Activated effector memory CD4-positive, alpha-beta T cell treated with Interleukin-2 at 50 U/mL for 16 hours (primary cell): ENCODE results near the gene SENP3.
"Not testable (repeated sequence)": the region's sequence is repeated elsewhere in the genome, so short reads cannot be mapped to it uniquely, and the experiment has no call there.

Experiments
- DNase-seq: peaks from one replicate; pipeline ENCODE4 v3.0.0-alpha.2; 2020

Gene SENP3

DNA sequence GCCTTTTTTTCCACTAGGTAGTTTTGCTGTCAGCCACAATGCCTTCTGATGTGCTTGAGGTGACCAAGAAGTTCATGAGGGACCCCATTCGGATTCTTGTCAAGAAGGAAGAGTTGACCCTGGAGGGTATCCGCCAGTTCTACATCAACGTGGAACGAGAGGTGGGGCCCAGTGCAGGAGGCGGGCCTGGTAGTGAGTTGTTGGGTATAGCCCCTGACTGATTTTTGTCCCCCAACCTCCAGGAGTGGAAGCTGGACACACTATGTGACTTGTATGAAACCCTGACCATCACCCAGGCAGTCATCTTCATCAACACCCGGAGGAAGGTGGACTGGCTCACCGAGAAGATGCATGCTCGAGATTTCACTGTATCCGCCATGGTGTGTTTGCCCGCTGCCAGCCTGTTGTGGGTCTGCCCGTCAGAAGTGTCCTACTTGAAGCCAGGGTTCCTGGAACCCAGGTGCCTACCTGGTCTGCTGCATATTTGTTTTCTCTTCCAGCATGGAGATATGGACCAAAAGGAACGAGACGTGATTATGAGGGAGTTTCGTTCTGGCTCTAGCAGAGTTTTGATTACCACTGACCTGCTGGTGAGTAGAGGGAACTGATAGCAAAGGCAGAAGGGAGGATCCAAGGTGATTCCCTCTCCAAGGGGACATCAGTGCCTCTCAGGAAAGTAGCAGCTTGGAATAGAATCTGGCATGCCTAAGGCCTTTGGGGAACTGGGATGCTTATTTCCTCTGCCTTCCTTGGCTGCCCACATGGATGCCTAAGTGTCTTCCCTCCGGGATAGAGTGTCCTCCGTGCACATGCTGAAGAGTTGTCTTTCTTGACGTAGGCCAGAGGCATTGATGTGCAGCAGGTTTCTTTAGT, 15.8 kb downstream of the SENP3 start:
- DNase-seq = no peak

DNA sequence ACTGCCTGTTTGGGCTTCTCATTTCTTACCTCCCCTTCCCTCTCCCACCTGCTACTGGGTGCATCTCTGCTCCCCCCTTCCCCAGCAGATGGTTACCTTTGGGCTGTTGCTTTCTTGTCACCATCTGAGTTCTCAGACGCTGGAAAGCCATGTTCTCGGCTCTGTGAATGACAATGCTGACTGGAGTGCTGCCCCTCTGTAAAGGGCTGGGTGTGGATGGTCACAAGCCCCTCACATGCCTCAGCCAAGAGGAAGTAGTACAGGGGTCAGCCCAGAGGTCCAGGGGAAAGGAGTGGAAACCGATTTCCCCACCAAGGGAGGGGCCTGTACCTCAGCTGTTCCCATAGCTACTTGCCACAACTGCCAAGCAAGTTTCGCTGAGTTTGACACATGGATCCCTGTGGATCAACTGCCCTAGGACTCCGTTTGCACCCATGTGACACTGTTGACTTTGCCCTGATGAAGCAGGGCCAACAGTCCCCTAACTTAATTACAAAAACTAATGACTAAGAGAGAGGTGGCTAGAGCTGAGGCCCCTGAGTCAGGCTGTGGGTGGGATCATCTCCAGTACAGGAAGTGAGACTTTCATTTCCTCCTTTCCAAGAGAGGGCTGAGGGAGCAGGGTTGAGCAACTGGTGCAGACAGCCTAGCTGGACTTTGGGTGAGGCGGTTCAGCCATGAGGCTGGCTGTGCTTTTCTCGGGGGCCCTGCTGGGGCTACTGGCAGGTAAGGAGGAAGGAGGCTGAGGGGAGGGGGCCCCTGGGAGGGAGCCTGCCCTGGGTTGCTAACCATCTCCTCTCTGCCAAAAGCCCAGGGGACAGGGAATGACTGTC, 17.5 kb downstream of the SENP3 start, which contains the start of gene CD68:
TSS of gene CD68 (plus strand) at position 638 of the 833 bp plus-strand sequence. CDS start at position 678, 40 bp downstream.
- DNase-seq = peak; percentile 29

DNA sequence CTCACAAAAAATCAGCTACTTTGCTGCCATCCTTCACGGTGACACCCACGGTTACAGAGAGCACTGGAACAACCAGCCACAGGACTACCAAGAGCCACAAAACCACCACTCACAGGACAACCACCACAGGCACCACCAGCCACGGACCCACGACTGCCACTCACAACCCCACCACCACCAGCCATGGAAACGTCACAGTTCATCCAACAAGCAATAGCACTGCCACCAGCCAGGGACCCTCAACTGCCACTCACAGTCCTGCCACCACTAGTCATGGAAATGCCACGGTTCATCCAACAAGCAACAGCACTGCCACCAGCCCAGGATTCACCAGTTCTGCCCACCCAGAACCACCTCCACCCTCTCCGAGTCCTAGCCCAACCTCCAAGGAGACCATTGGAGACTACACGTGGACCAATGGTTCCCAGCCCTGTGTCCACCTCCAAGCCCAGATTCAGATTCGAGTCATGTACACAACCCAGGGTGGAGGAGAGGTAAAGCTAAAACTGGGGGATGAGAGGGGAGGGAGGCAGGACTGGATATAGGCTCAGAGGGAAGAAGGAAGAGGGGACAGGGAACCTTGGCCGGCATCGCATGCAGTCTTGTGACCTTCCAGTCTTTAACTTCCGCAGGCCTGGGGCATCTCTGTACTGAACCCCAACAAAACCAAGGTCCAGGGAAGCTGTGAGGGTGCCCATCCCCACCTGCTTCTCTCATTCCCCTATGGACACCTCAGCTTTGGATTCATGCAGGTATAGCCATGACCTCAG, 18.3 kb downstream of the SENP3 start:
- DNase-seq = no peak

DNA sequence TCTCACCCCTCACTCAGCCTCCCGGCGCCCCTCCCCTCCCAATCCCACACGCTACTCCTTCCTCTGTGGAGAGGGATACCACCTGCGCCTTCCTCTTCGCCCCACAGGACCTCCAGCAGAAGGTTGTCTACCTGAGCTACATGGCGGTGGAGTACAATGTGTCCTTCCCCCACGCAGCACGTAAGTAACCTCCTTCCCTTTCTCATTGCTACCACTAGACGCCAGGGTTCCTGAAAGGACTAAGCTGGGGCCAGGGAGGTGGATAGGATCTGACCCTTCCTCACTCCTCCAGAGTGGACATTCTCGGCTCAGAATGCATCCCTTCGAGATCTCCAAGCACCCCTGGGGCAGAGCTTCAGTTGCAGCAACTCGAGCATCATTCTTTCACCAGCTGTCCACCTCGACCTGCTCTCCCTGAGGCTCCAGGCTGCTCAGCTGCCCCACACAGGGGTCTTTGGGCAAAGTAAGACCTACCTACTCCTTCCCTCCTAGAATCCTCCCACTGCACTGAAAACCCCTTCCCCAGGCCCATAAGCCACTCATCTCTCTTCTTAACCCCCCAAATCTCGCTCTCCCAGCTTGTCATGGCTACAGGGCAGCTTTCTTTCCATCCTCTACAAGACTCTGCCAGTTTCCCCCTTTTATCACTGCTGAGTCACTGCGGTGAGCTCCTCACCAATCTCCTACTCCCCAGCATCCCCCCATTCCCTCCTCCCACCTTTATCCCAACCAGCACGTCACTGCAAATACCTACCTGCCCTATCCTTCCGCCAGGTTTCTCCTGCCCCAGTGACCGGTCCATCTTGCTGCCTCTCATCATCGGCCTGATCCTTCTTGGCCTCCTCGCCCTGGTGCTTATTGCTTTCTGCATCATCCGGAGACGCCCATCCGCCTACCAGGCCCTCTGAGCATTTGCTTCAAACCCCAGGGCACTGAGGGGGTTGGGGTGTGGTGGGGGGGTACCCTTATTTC, 19.2 kb downstream of the SENP3 start:
- no peak for DNase-seq

DNA sequence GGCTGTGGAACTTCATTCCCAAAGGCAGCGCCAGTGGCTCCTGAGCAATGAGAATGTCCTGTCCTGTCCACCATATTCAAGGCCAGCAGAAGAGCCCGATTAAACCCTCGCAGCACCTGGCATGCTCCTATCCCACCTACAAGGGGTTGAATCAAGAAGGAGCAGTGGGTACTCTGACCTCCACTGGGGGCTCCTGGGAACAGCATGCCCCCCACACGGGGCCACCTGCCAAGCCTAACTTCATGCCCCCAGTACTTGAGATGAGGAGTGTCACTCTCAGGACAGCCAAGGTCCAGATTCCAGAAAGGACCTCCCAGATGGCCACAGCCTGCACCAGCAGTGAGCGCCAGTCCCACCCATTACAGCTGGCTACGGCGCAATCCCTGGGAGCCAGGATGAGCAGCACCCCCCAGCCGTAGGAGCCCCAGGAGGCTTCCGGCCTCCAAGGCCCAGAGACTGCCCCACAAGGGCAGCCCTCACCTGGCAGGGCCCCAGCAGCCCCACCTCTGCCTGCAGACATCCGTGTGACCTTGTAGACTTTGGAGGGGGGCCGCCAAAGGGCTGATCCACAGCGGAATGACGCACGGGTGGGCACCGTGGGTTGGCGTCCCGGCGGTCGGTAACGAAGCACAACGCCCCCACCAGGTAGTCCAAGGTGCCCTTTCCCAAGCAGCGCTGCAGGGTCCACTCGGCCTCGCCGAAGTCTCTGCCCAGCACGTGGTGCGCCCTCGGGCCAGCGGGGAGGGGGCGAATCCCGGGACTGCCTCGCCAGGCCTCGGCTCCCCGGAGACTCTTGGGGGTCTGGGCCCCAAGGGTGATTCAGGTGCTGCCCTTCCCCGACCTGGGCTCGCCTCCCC, 20.9 kb downstream of the SENP3 start:
- no peak for DNase-seq

DNA sequence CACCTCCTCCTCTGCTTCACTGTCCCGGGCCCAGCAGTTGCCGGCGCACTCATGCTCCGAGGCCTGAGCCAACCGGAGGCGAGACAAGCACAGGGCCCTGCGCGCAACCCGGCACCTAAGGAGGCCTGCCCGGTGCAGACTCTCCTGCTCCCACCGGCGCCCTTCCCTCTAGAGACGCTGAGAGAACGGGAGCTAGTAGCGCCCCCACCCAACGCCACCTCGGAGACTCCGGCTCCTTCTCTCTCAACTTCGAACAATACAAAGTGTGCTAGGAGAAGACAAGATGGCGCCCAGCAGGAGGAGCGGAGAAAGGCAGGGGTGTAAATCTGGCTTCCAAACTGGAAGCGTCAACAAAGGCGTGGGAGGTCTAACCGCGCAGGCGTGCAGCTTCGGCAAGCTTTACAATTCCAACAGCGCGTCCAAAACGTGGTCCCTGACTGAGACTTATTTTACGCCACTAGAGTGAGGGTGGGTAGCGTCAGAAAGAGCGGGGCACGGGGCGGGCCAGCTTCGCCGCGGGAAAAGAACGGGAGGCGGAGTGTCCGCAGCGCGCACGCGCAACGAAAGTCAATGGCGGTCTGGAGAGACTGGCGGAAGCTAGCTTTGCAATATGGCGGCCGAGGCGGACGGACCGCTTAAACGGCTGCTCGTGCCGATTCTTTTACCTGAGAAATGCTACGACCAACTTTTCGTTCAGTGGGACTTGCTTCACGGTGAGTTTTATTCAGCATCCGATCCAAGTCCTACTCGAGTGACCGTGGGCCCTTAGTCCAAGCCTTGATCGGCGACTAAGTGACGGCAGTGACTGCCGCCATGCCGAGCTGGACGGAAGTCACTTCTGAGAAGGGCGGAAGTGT, 21.8 kb downstream of the SENP3 start, which contains the start of gene MPDU1:
TSS of gene MPDU1 (plus strand) at position 600 of the 857 bp plus-strand sequence. CDS start at position 611, 11 bp downstream.
- peak; percentile 93 for DNase-seq

DNA sequence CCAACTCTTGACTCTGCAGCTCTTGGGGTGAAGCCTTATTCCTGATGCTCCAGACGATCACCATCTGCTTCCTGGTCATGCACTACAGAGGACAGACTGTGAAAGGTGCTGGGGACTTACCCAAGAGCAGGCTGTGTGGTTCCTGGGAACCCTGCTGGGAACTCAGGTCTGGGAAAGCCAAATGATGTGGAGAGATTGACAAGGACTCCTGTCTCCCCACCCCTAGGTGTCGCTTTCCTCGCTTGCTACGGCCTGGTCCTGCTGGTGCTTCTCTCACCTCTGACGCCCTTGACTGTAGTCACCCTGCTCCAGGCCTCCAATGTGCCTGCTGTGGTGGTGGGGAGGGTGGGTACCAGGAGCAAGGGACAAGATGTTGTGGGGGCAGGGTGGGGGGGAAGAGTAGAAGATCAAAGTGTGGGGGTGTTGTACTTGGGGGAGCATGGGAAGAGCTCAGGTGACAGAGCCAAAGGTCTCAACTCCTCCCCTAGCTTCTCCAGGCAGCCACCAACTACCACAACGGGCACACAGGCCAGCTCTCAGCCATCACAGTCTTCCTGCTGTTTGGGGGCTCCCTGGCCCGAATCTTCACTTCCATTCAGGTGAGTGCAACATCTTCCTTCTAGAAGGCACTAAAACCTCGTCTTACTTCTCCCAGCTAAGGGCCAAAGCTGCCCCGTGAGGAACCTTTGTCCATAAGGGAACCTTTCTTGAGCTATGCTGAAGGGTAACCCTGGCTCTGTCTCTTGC, 25.1 kb downstream of the SENP3 start:
- no peak for DNase-seq

DNA sequence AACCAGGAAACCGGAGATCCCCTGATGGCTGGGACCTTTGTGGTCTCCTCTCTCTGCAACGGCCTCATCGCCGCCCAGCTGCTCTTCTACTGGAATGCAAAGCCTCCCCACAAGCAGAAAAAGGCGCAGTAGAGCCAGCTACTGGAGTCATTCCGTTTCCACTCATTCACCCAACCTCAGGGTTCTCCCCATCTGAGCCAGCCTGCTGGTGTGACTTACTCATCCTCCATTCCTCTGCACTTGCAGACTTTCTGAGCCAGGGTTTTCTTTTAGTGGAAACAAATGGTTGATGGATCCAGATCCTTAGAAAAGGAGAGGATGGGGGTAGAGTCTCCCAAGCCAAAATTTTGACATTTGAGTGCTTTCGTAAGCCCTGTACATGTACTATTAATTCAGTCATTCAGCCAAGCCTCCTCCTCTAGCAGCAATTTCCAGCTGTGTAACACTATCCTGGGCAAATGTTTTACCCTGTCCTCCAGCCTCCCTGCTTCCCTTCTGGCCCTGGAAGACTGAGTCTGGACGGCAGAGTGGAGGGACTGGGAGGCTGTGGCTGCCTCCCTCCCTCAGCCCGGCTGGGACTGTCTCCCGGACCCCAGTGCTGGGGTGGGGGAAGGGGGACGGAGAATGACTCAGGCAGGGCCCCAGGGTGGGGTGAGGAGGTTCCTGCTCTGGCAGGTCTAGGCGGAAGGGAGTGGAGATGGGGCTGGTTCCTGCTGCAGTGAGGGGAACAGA, 25.9 kb downstream of the SENP3 start:
- DNase-seq = no peak

DNA sequence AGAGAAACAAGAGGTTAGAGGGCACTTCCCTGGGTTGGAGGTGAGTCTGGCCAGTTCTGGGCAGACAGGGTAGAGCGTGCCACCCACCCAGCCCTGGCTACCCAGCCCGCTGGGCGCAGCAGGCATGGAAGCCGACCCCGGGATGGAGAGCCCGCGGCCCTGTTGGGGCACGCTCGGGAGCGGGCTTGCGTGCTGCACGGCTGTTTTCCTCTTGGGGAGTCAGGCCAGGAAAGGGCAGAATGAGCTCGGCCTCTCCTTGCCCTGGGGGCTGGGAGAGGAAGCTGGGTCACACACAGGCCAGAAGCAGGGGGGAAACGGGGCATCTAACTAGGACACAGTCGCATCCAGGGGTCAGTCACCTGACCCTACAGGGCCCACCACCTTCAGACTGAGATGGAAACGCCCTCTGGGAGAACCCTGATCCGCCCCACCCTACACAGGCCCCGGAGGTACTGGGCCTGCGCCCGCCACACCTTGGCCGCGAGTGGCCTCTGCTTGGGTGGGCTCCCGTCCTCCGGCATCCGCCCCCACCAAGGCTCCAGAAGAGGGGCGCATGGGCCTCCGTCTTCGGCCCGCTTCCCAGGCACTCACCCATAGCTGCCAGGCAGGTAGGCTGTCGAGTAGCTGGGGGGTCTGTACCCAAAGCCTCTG, 27.0 kb downstream of the SENP3 start:
- DNase-seq = no peak

DNA sequence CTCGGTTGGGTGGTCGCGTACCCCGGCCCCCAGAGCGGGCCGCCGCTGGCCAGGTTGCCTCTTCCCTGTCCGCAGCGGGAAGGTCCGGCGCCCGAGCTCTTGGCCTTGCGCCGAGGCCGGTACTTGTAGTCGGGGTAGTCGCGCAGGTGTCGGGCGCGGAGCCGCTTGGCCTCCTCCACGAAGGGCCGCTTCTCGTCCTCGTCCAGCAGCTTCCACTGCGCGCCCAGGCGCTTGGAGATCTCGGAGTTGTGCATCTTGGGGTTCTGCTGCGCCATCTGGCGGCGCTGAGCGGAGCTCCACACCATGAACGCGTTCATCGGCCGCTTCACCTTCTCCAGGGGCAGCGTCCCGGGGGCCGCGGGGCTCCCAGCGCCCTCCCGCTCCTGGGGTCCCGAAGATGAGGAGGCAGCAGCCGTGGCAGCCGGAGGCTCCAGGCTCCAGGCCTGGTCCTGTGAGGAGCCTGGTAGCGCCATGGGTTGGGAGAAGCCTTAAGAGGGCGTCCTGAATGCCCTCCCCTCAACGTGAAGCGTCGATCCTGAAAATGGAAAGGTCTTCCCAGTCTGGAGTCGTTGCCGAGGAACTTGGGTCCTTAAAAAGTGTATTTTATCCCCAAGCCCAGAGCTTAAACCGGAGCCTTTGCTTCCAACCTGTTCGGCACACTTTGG, 27.6 kb downstream of the SENP3 start:
- DNase-seq = peak; percentile 40

DNA sequence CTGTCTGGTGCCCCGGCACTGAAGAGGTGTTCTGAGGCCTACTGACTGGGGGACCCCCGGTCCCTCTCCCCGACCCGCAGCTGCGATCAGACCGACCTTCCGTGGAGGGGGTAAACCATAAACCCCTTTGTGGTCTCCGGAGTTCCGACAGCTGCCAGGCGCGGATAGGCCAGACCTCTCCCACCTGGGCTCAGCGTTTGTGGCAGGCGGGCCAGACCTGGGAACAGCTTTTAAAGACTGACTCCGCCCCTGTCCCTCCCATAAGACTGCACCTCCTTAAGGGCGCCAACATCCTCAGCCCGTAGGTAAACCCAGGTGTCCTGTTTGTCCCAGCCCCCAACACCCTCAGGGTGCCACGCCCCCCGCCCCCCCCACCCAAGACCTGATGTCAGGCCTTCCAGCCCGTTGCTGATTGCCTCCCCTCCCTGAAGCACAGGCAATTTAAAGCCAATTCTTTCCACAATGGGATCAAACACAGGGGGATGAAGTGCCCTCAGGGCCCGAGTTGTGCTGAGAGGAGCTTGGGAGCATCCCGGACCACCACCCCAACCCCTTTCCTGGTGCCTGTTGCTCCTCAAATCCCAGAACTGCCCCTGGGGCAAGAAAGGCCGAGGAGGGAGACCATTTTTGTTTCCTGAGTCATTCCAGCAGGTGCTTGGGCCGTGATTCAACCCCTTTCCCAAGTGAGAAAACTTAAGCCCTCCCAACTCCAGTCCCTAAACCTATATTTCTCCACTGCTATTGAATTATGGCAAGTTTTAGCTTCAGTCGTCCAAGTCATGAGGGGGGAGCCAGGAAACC, 28.4 kb downstream of the SENP3 start, which contains the start of gene SOX15:
TSS of gene SOX15 (minus strand) at position 204 of the 801 bp plus-strand sequence. CDS start 418 bp downstream, outside the sequence.
- DNase-seq = no peak

DNA sequence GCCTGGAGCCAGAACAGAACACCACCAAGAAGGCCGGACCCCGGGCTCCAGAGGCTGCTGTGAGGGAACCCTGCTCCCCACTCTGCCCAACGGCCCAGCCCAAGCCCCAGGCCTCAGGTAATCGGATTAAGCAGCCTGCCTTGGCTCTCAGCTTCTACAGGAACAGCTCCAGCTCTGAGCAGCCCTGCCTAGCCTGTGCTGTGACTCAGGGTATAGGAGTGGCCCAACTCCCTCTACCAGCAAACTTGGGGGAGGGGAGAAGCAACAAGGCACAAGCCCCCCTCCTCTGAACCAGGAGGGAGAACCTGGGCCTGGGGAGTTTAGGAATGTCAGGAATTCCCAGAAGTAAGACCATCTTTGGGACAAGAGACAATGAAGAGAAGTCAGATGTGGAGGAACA, 29.0 kb downstream of the SENP3 start:
- DNase-seq = no peak

DNA sequence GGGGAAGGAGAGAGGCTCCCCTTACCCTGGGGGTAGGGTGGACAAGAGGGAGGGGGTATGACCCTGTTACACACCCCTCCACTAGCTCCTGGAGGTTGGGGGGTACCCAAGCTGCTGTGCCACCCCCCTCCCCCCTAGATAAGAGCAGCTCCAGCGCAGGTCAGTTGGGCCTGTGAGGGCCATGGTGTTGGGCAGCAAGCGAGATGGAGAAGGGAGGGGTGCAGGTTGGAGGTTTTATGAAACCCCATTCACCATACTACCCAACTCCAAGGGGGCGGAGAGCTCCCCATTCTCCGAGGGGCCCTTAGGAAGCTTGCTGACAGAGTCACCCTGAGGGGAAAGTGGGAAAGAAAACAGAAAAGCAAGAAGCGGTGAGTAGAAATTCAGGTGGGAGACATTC, 29.9 kb downstream of the SENP3 start:
- no peak for DNase-seq

DNA sequence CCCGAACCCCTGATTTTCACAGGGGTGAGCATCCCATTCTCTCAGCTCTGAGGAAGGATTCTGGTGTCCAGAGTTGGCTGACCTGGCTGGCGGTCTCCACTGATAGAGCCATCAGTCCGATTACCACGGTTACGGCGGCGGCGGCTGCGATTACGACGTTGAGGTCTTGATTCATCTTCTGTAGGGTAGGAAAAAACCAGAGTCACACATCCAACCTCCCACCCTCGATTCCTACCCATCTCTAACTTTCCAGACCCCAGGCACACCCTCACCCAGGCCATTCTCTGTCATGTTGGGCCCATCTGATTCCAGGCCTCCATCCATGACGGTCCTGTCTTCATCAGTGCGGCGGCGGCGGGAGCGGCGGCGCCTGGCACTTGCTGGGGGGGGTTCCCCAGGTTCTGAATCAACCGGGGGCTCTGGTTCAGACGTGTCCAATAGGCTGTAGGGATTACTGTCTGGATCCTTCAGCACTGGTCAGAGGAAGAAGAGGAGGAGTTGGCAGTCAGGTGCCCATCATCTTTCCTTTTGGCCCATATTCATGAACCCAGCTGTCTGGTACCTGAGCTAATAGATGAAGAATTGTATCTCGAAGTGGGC, 30.8 kb downstream of the SENP3 start:
- DNase-seq = no peak

DNA sequence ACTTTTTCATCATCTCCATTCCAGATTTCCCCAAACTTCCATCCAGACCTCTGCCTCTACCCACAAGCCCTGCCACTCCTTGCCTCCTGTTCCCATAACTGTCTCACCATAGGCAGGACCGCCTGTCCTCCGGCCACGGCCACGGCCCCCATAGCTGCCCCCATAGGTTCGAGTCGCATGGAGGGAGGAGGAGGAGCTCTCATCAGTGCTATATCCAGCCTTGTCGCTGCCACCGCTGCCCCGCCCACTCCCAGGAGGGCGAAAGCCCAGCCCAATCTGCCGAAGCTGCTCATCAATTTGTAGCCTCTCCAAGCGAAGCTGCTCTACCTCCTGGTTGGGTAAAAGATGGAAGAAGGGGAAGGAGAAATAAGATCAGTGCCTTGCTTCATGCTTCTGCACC, 31.6 kb downstream of the SENP3 start:
- no peak for DNase-seq

DNA sequence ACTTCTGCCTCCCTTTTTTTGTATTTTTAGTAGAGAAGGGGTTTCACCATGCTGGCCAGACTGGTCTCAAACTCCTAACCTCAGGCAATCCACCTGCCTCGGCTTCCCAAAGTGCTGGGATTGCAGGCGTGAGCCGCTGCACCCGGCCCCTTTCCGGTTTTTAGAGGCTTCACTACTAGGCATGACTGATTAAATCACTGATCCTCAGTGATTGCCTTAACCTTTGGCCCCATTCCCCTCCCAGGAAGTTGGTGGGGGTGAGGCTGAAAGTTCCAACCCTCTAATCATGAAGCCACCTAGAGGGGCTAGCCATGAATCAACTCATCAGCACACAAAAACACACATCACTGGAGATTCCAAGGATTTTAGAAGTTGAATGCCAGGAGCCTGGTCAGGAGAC, 35.8 kb downstream of the SENP3 start:
- DNase-seq = not testable (repeated sequence)
